Measurements from ENCODE around the gene PRR5. TPM values are rescaled to one million over a fixed set of nuclear protein-coding genes. Genes with fewer than 3 reads are reported as not detected.

Gene PRR5
- total RNA-seq, 1 experiment from 2014 or later: 11.8 TPM

GRCh38 chr22:44755956-44756361 is 54.0 kb downstream of the PRR5 start:
- Histone ChIP-seq H2BK5ac (ENCODE audit: insufficient read length, low read length) (no peak overlapping the region), H4K5ac (ENCODE audit: insufficient read length, low read depth, low read length) (no peak overlapping the region), H2AK5ac (ENCODE audit: insufficient read length, low read length) (no peak overlapping the region), H4K8ac (replicated peaks; ENCODE audit: insufficient read length, low read depth, low read length) (no peak overlapping the region), H2BK15ac (ENCODE audit: low read depth, low read length) (no peak overlapping the region), H3K79me1 (ENCODE audit: insufficient read depth, low read depth, low read length, poor library complexity, severe bottlenecking) (peaks cover 4% of the 10 kb centered on the region), H2BK12ac (ENCODE audit: insufficient read length, low read depth, low read length) (no peak overlapping the region), H3K79me2 (ENCODE audit: insufficient read depth, low read length) (peaks cover 4% of the 10 kb centered on the region; the same call in 1 of the 2 replicates), H3K27ac (ENCODE audit: insufficient read length, low read depth, low read length) (no peak overlapping the region), H2BK120ac (ENCODE audit: low read depth, low read length, poor library complexity, severe bottlenecking) (no peak overlapping the region), H3K9me3 (ENCODE audit: control insufficient read depth, low read depth, low read length) (no peaks in the 10 kb centered on the region), H3T11ph (ENCODE audit: low read length) (no peak overlapping the region), H3K56ac (ENCODE audit: insufficient read length, low read depth, low read length) (no peak overlapping the region), H4K91ac (ENCODE audit: insufficient read length, low read depth, low read length) (no peak overlapping the region), H3K18ac (ENCODE audit: insufficient read length, low read depth, low read length) (no peak overlapping the region), H2AFZ (ENCODE audit: low read length) (no peak overlapping the region), H3K23ac (ENCODE audit: insufficient read length, low read depth, low read length) (no peak overlapping the region), H3K23me2 (ENCODE audit: insufficient read length, low read depth, low read length, poor library complexity, severe bottlenecking) (peaks cover 18% of the 10 kb centered on the region), H3K4me1 (ENCODE audit: insufficient read depth, low read length) (peaks cover 12% of the 10 kb centered on the region; the same call in 1 of the 2 replicates), H3K27me3 (ENCODE audit: insufficient read depth, low read length) (no peaks in the 10 kb centered on the region), H4K20me1 (ENCODE audit: control insufficient read depth, insufficient read depth, insufficient read length) (no peaks in the 10 kb centered on the region), H3K14ac (ENCODE audit: insufficient read depth, low read length) (no peak overlapping the region), H2BK20ac (ENCODE audit: low read depth, low read length, poor library complexity, severe bottlenecking) (no peak overlapping the region), H3K4ac (ENCODE audit: low read depth, low read length) (no peak overlapping the region), H3K4me2 (ENCODE audit: insufficient read depth, insufficient read length, low read length) (peak overlapping the region; percentile 19), H3K9ac (ENCODE audit: extremely low read depth, insufficient read length, low read length) (no peak overlapping the region)
- Mint-ChIP-seq H3K36me3 (ENCODE audit: insufficient read depth in 1 of 3, low read depth in 3 of 3) (peaks cover 11 to 25% (median 13%) of the 10 kb centered on the region in 3 experiments; a peak in 6 of 7 replicates), H3K27ac (peak overlapping the region in 2 of 3 experiments; percentile 4 to 67; a peak in 4 of 7 replicates), H3K27me3 (ENCODE audit: low read depth) (peaks cover 5% of the 10 kb centered on the region), H3K9me3 (peaks cover 4 to 13% of the 10 kb centered on the region in 2 experiments; a peak in 3 of 5 replicates), H3K4me1 (peaks cover 31 to 53% of the 10 kb centered on the region in 2 experiments), H3K4me3 (peak overlapping the region in 1 of 2 experiments; percentile 40; a peak in 3 of 5 replicates)
- TF ChIP-seq, protein P1, sequence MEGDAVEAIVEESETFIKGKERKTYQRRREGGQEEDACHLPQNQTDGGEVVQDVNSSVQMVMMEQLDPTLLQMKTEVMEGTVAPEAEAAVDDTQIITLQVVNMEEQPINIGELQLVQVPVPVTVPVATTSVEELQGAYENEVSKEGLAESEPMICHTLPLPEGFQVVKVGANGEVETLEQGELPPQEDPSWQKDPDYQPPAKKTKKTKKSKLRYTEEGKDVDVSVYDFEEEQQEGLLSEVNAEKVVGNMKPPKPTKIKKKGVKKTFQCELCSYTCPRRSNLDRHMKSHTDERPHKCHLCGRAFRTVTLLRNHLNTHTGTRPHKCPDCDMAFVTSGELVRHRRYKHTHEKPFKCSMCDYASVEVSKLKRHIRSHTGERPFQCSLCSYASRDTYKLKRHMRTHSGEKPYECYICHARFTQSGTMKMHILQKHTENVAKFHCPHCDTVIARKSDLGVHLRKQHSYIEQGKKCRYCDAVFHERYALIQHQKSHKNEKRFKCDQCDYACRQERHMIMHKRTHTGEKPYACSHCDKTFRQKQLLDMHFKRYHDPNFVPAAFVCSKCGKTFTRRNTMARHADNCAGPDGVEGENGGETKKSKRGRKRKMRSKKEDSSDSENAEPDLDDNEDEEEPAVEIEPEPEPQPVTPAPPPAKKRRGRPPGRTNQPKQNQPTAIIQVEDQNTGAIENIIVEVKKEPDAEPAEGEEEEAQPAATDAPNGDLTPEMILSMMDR (conservative IDR thresholded peaks at IDR 0.05): no peak
- DNase-seq: peak; percentile 57
- no CpG with 5 or more reads among the region's 9 CpGs for WGBS (ENCODE audit: extremely low coverage, insufficient read length, low lambda C conversion rate)
